AG09309 (cell line): ENCODE results near the gene TPM1.
A peak's percentile ranks its signal among the peaks of the same experiment; 100 is the strongest.

ENCODE experiments used
- DNase-seq: peaks from one replicate; pipeline ENCODE4 v3.0.0-alpha.2; 2010; ENCODE audit warnings: low read depth
- H3K4me3 ChIP-seq: 2 replicates; pipeline ENCODE4 v1.5.1; 2011; ENCODE audit warnings: mild to moderate bottlenecking, low read depth, low read length, moderate library complexity; ENCODE audit not compliant: control insufficient read depth
- TF ChIP-seq, protein P1 (sequence below): IDR thresholded peaks from 2 replicates; pipeline ENCODE4 v1.5.1; 2011; ENCODE audit warnings: mild to moderate bottlenecking, low read depth, low read length, inconsistent platforms; ENCODE audit not compliant: insufficient read depth, control insufficient read depth; ENCODE audit errors: missing control alignments

TPM1 gene

GRCh38 chr15:63043335-63044076 lies 959 bp downstream of the TPM1 start:
- TF ChIP-seq, protein P1, sequence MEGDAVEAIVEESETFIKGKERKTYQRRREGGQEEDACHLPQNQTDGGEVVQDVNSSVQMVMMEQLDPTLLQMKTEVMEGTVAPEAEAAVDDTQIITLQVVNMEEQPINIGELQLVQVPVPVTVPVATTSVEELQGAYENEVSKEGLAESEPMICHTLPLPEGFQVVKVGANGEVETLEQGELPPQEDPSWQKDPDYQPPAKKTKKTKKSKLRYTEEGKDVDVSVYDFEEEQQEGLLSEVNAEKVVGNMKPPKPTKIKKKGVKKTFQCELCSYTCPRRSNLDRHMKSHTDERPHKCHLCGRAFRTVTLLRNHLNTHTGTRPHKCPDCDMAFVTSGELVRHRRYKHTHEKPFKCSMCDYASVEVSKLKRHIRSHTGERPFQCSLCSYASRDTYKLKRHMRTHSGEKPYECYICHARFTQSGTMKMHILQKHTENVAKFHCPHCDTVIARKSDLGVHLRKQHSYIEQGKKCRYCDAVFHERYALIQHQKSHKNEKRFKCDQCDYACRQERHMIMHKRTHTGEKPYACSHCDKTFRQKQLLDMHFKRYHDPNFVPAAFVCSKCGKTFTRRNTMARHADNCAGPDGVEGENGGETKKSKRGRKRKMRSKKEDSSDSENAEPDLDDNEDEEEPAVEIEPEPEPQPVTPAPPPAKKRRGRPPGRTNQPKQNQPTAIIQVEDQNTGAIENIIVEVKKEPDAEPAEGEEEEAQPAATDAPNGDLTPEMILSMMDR, result no peak
- DNase-seq, result no peak
- peak overlapping the region; percentile 93 for H3K4me3 ChIP-seq

DNA sequence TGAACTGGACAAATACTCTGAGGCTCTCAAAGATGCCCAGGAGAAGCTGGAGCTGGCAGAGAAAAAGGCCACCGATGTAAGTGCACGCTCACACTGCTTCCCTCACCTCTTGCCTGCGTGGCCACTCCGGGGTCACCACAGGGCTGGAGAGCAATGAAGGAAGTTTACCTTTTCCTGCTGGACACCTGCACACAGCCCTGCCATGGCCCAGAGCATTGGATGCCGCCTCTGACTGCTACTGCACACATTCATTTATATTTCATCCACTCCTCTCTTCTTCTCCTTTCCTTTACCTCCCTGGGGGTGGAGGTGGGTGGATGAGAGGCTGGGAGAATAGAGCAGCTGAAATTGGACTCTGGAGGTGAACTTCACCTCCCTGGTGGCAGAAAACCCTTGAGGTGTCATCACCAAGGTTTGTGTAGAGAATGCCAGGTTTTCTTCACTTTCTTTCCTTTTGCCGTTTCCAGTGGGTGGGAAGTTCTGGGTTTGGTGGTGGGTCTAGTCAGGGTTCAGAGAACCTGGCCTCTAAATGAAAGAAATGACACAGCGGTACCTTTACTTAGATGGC lies 1.6 kb downstream of the TPM1 start:
- TF ChIP-seq, protein P1, result no peak
- no peak for DNase-seq
- peak overlapping the region; percentile 93 for H3K4me3 ChIP-seq

DNA sequence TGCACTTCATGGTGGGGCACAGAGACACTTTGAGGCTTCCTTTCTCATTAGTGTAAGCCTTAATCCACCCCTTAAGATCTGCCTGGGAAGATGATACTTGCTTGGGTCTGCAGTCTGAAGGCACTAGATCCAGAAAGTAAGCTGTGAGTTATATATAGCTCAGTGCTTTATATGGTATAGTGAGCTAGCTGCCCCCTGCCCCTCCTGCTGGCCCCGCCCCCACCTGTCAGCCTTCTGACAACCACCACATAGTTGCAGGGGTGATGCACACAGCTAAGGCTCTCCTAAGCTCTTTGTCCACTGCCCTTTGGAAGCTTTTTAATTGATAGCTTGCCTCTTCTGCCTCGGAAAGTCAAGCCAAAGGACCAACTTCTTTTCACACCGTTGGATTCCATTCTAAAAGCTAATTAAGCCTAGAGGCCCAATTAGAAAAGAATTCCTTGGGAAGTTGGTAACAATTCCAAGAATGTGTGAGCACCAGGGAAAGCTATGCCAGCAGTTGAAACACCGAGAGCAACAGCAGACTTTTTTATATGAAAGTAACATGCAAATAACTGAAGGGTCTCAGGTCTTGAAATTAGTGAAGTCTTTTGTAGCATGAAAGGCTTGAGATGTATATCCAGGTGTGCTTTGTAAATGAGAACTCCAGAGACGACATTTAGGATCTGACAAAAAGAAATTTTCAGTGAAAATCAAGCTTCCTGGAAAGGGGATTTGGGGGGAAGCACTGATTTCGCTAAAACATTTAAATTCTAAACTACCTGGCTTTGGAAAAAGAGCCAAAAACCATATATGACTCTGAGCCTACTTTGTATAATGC lies 2.3 kb downstream of the TPM1 start:
- TF ChIP-seq, protein P1, result no peak
- no peak for DNase-seq
- H3K4me3 ChIP-seq, result peak overlapping the region; percentile 93

DNA sequence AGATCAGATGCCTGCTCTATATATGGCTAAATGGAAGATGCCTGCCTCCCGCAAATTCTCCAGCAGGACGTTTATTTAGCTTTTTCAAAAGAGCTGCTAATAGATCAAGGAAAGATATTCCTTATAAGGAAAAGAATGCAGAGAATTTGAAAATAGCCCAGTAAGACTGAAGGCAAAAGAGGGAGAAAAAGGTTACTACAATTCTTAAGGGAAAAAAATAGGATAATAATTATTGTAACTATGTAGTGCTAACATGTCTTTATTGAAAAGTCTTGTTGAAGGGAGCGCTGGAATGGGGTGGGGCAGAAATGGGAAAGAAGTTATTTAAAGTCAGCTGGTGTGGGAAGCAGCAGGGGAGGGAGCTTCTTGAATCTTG lies 2.9 kb downstream of the TPM1 start:
- peak overlapping the region; percentile 93 for H3K4me3 ChIP-seq
- TF ChIP-seq, protein P1, result no peak
- no peak for DNase-seq

DNA sequence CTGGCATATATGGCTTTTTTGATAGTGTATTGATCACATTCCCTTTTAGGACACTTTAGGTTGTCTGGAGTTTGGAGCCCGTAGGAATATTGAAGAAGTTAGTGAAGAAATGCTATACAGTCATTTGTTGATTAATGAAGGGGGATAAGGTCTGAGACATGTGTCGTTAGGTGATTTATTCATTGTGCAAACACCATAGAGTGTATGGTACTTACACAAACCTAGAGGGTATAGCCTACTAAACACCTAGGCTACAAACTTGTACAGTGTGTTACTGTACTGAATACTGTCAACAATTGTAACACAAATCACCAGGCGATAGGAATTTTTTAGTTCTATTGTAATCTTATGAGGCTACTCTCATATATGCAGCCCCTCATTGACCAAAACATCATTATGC lies 3.3 kb downstream of the TPM1 start:
- no peak for DNase-seq
- peak overlapping the region; percentile 93 for H3K4me3 ChIP-seq
- TF ChIP-seq, protein P1, result no peak

DNA sequence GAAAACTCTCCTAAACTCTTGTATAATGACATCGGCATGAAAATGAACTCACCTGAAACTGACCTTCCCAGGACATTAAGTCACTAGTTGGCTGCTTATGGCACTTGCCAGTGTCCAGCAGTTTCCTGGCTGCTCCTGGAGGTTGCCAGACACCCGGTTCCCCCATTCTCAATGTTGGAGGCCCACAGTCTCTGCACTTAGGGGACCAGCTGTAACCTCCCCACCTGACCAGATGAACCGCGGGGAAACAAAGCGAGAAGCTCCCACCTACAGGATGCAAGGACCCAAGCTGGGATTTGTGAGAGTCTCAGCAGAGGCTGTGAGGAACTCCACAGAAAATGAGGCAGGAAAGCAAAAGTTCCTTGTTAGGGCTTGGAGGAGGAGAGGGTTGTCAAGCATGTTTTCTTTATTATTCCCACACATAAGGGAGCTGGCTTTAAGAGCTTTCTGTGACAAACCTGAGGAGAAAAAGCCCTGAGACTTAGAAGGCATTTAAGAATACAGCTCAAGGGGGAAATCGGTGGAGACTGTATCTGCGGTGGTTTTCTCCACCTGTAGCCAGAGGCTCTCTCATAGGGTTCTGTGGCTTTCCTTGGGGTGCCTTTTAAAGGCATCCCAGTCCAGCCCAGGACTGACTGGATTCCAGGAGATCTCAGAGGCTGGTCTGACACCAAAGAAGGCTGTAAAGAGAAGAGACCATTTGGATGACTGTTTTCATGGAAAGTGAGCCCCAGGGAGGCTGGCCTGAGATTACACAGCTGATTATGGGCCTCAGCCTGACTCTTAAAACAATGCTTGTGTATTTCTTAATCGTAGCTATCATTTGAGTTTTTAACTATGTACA lies 4.6 kb downstream of the TPM1 start:
- DNase-seq, result no peak
- H3K4me3 ChIP-seq, result peak overlapping the region; percentile 30
- TF ChIP-seq, protein P1, result no peak
